Activated naive CD4-positive, alpha-beta T cell treated with anti-CD3 and anti-CD28 coated beads, Interleukin-2, amount 10 ng/mL, durations not matched to agents 7 days and 5 days (primary cell): ENCODE measurements around the gene ANKRD17.

Experiments
- CTCF ChIA-PET: fragments of 350-600 bp; sonication (Branson Sonifier 250); formaldehyde crosslinking; loops from one replicate; lab custom pipeline; 2021; ENCODE audit warnings: antibody characterized with exemption; lab: Charles Lee
- DNase-seq: peaks from one replicate; pipeline ENCODE4 v3.0.0-alpha.2; 2020
- H3K27ac Mint-ChIP-seq: one replicate; pipeline ENCODE4 v1.8.0; 2021; ENCODE audit warnings: mild to moderate bottlenecking, moderate library complexity, mixed read lengths
- H3K27me3 Mint-ChIP-seq: one replicate; pipeline ENCODE4 v1.8.0; 2021; ENCODE audit warnings: mild to moderate bottlenecking, mixed read lengths
- H3K36me3 Mint-ChIP-seq: one replicate; pipeline ENCODE4 v1.8.0; 2021; ENCODE audit warnings: mixed read lengths
- H3K4me1 Mint-ChIP-seq: one replicate; pipeline ENCODE4 v1.8.0; 2021; ENCODE audit warnings: mixed read lengths
- H3K4me3 Mint-ChIP-seq: one replicate; pipeline ENCODE4 v1.8.0; 2021; ENCODE audit warnings: mild to moderate bottlenecking, moderate library complexity, mixed read lengths
- H3K9me3 Mint-ChIP-seq: one replicate; pipeline ENCODE4 v1.8.0; 2021; ENCODE audit warnings: mixed read lengths

ANKRD17 gene

DNA sequence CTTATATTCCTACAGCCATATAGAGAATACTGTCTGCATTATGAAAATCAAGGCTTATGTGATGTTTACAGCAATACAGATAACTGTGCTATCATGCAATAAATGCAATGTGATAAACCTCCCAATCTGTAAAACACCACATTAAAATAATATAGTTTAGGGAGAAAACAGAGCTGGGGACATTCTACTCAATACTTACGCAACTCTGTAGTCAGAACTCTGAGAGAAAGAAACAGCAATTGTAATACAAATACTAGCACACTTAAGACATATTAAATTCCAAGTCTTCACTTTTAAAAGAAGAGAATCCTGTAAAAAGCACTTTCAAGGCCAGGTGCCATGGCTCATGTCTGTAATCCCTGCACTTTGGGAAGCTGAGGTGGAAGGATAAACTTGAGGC, 61.4 kb downstream of the ANKRD17 start:
- no peaks in the 10 kb centered on the region for H3K27me3 Mint-ChIP-seq
- CTCF ChIA-PET: interaction anchor here (1.6 kb wide), 1 partner anchor 35 kb away, joined by 6 read pairs; no protein-coding TSS in a partner anchor
- DNase-seq: no peak
- H3K4me1 Mint-ChIP-seq: peaks cover 2% of the 10 kb centered on the region
- H3K36me3 Mint-ChIP-seq: peaks cover 4% of the 10 kb centered on the region
- H3K27ac Mint-ChIP-seq: no peak overlapping the region
- no peak overlapping the region for H3K4me3 Mint-ChIP-seq
- H3K9me3 Mint-ChIP-seq: no peaks in the 10 kb centered on the region

DNA sequence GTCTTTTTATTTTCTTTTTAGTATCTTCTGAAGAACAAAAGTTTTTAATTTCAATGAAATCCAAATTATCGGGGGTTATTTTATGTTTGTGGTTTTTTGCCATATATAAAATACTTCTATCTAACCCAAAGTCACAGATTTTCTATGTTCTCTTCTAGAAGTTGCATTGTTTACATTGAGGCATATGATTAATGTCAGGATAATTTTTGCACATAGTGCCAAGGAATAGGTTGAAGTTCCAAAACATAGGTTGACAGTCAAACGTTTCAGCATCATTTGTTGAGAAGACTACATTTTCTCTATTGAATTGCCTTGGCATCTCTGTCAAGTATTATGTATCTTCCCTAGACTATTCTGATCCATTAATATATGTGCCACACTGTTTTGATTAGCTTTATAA, 64.5 kb downstream of the ANKRD17 start:
- DNase-seq: no peak

DNA sequence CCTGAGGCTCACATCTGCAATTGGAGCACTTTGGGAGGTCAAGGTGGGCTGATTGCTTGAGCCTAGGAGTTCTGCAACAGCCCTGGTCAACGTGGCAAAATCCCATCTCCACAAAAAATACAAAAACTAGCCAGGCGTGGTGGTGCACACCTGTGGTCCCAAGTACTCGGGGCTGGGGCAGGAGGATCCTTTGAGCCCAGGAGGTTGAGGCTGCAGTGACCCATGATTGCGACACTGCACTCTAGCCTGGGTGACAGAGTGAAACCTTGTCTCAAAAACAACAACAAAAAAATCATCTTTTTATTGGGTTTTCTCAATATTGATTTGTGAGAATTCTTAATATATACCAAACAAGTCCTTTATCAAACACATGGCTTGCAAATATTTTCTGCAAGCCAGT, 64.9 kb downstream of the ANKRD17 start:
- DNase-seq: no peak
- Mint-ChIP-seq H3K4me1 (peaks cover 7% of the 10 kb centered on the region), H3K4me3 (no peak overlapping the region), H3K27ac (no peak overlapping the region), H3K27me3 (no peaks in the 10 kb centered on the region), H3K36me3 (peaks cover 12% of the 10 kb centered on the region), H3K9me3 (no peaks in the 10 kb centered on the region)
- CTCF ChIA-PET: no interaction called here

More for the DNA sequence above, 64.5 kb downstream of the ANKRD17 start:
- Mint-ChIP-seq H3K27me3 (no peaks in the 10 kb centered on the region), H3K4me3 (no peak overlapping the region), H3K4me1 (peaks cover 7% of the 10 kb centered on the region), H3K9me3 (no peaks in the 10 kb centered on the region), H3K27ac (no peak overlapping the region), H3K36me3 (peaks cover 9% of the 10 kb centered on the region)
- CTCF ChIA-PET: no interaction called here

DNA sequence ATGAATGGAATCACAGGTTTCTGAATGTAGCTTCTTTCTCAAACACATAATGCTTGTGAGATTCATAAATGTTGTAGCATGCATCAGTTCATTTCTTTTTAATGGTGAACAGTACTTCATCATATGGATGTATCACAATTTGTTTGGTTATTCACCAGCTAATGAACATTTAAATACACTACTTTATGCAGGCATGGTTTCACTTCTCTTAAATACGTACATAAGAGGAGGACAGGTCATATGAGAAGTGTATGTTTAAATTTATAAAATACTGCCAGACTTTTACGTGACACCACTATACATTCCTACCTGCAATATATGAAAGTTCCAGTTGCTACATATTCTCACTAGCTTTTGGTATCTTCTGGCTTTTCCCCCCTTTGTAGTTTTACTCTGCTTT, 65.4 kb downstream of the ANKRD17 start:
- Mint-ChIP-seq H3K27ac (no peak overlapping the region), H3K27me3 (no peaks in the 10 kb centered on the region), H3K4me3 (no peak overlapping the region), H3K36me3 (peaks cover 13% of the 10 kb centered on the region), H3K9me3 (no peaks in the 10 kb centered on the region), H3K4me1 (peaks cover 7% of the 10 kb centered on the region)
- CTCF ChIA-PET: no interaction called here
- no peak for DNase-seq

DNA sequence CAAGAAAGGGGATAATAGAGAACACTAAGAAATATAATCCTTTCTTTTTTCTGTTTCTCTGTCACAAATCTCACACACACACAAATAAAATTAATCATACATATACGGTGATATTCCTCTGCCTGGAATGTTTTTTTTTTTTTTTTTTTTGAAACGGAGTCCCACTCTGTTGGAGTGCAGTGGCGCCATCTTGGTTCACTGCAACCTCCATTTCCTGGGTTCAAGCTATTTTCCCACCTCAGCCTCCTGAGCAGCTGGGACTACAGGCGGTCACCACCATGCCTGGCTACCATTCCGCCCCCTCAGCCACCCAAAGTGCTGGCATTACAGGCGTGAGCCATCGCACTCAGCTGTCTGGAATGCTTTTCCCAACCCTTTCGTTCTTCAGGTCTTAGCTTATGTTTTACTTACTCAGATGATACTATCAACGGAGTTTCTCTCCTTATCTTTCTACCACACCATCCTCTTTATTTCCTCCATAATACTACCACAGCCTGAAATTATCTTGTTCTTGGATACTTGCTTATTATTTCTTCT, 69.3 kb downstream of the ANKRD17 start:
- H3K27ac Mint-ChIP-seq: no peak overlapping the region
- no peak for DNase-seq
- H3K4me1 Mint-ChIP-seq: peaks cover 7% of the 10 kb centered on the region
- peaks cover 13% of the 10 kb centered on the region for H3K36me3 Mint-ChIP-seq
- no peak overlapping the region for H3K4me3 Mint-ChIP-seq
- CTCF ChIA-PET: no interaction called here
- H3K9me3 Mint-ChIP-seq: no peaks in the 10 kb centered on the region
- H3K27me3 Mint-ChIP-seq: no peaks in the 10 kb centered on the region

DNA sequence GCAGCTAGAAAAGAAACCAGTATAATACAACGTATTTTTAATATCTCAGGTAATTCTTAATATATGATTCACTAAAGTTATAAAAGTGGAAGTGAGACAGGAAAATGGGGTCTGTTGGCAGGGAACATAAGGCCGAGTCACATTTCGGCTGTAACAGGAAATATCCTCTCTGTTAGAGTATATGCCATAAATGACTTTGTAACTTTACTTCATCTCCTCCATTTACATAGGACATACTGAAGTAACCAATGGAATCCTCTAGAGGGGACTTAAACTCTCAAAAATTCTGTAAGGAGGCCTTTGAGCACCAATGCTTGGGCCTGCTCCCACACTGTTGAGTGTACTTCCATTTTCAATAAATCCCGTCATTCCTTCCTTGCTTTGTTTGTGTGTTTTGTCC, 71.3 kb downstream of the ANKRD17 start:
- Mint-ChIP-seq H3K27ac (no peak overlapping the region), H3K4me3 (no peak overlapping the region), H3K36me3 (peaks cover 19% of the 10 kb centered on the region), H3K4me1 (peaks cover 5% of the 10 kb centered on the region), H3K9me3 (no peaks in the 10 kb centered on the region), H3K27me3 (no peaks in the 10 kb centered on the region)
- no peak for DNase-seq
- CTCF ChIA-PET: no interaction called here

DNA sequence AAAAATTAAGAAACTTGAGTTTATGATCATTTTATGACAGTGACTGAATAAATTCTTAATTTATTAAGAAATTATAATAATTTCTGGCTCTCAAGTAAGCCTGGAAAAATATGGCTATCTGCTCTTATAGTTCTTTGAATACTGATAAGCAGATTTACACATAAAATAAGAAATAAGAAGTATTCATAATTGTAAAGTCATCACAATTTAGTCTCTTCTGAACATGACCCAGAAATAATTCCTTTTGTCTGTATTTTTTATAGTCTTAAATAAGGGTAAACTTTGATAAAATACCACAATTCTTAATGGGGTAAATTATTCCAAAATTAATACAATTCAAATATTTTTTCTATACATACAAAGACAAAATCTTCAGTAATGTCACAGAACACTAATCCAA, 72.7 kb downstream of the ANKRD17 start:
- no peaks in the 10 kb centered on the region for H3K27me3 Mint-ChIP-seq
- peaks cover 5% of the 10 kb centered on the region for H3K4me1 Mint-ChIP-seq
- peaks cover 16% of the 10 kb centered on the region for H3K36me3 Mint-ChIP-seq
- CTCF ChIA-PET: no interaction called here
- no peak overlapping the region for H3K4me3 Mint-ChIP-seq
- no peak overlapping the region for H3K27ac Mint-ChIP-seq
- no peaks in the 10 kb centered on the region for H3K9me3 Mint-ChIP-seq
- no peak for DNase-seq

DNA sequence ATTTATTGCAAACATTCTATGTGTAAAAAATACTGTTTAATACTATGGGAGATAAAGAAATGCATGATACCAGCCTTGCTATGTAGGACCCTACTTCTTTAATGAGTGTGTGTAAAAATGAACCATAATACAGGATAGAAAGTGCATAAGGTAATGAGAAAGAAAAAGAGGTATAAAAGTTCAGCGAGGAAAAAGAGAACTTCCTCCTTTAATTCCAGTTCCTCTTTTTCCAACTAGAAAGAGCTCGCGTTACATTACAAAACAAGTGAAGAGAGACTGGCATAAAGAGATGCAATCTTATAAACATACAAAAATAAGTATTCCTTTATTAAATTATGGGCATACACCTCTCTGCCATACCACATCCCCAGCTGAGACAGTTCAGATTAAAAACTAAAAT, 77.4 kb downstream of the ANKRD17 start:
- Mint-ChIP-seq H3K4me1 (no peaks in the 10 kb centered on the region), H3K4me3 (no peak overlapping the region), H3K36me3 (peaks cover 15% of the 10 kb centered on the region), H3K27me3 (no peaks in the 10 kb centered on the region), H3K27ac (no peak overlapping the region), H3K9me3 (no peaks in the 10 kb centered on the region)
- CTCF ChIA-PET: interaction anchor here (0.9 kb wide), 1 partner anchor 8 kb away, joined by 3 read pairs; no protein-coding TSS in a partner anchor
- no peak for DNase-seq

DNA sequence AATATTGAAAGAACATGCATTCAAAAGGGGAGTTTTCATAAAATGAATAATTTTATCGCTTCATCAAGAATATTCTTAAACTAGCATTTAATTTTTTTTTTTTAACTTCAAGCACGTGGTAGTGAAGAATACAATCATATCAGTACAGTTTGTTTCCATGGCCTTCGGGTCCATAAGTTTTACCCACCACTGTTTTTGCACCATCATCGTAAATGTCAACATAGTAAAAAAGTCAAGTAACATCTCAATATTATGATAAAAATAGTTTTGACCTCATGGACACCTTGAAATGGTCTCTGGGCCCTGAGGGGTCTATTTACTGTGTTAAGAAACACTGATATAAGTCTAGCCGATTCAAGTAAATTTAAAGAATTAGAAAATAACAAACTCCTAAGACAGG, 80.2 kb downstream of the ANKRD17 start:
- CTCF ChIA-PET: no interaction called here
- peaks cover 43% of the 10 kb centered on the region for H3K36me3 Mint-ChIP-seq
- H3K9me3 Mint-ChIP-seq: peaks cover 7% of the 10 kb centered on the region
- DNase-seq: no peak
- H3K27ac Mint-ChIP-seq: no peak overlapping the region
- H3K4me3 Mint-ChIP-seq: no peak overlapping the region
- H3K27me3 Mint-ChIP-seq: no peaks in the 10 kb centered on the region
- H3K4me1 Mint-ChIP-seq: no peaks in the 10 kb centered on the region

DNA sequence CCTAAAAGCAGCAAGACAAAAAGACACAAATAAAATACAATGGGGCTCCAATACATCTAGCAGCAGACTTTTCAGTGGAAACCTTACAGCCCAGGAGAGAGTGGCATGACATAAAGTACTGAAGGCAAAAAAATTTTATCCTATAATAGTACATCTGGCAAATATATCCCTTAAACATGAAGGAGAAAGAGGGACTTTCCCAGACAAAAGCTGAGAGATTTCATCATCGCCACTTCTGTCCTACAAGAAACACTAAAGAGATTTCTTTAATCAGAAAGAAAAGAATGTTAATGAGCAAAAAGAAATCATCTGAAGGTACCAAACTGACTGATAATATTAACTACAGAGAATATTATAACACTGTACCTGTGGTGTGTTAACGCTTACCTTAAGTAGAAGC, 86.4 kb downstream of the ANKRD17 start:
- CTCF ChIA-PET: no interaction called here
- H3K27me3 Mint-ChIP-seq: no peaks in the 10 kb centered on the region
- H3K9me3 Mint-ChIP-seq: peaks cover 11% of the 10 kb centered on the region
- no peaks in the 10 kb centered on the region for H3K4me1 Mint-ChIP-seq
- no peak overlapping the region for H3K4me3 Mint-ChIP-seq
- H3K36me3 Mint-ChIP-seq: peaks cover 88% of the 10 kb centered on the region
- no peak for DNase-seq
- H3K27ac Mint-ChIP-seq: no peak overlapping the region

DNA sequence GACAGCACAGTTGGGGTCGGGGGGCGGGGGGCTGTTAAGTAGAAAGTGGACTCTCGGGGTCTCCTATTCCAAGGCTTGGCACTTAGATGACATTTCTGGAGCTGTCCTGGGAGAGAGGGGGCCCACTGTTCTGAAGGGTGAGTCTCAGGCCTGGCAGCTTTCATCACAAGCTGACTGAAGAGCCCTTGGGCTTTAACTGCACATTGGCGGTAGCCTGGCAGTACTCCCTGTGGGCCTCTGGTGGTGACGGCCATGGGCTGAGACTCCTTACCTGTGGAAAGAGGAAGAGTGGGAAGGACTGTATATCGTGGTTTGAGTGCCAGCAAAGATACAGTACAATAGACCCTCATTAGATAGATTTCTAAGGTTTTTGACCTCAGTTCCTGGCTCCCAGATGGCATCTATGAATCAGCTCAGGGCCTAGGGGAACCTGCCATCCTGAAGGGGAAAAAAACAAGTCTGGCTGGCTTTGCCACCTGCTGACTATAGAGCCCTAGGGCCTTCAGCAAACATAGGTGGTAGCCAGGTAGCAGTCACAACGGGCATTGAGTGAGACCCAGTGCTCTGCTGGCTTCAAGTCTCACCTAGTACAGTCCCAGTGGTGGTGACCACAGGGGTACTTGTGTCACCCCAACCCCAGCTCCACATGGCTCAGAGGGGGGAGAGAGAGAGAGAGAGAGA, 87.9 kb downstream of the ANKRD17 start:
- peaks cover 87% of the 10 kb centered on the region for H3K36me3 Mint-ChIP-seq
- CTCF ChIA-PET: no interaction called here

DNA sequence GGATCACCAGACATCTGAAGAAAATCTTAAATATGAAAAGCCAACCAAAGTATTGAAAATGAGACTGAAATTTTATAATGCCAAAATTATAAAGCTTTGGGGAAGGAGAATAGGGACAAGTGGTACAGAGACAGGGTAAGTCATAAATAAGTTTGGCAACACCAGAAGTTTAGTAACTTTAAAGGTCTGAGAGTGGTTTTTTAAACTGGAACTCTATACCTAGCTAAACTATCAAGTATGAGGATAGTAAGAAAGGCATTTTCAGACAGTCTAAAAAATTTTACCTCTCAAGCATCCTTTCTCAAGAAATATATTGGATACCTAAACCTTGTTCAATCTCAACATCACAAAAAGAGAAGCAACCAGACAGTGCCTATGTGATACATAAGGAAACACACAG, 92.4 kb downstream of the ANKRD17 start:
- H3K27me3 Mint-ChIP-seq: no peaks in the 10 kb centered on the region
- no peak overlapping the region for H3K27ac Mint-ChIP-seq
- CTCF ChIA-PET: no interaction called here
- peaks cover 75% of the 10 kb centered on the region for H3K36me3 Mint-ChIP-seq
- no peak overlapping the region for H3K4me3 Mint-ChIP-seq
- DNase-seq: no peak
- H3K9me3 Mint-ChIP-seq: peaks cover 12% of the 10 kb centered on the region
- no peaks in the 10 kb centered on the region for H3K4me1 Mint-ChIP-seq

More for the DNA sequence above, 87.9 kb downstream of the ANKRD17 start:
- Mint-ChIP-seq H3K9me3 (peaks cover 22% of the 10 kb centered on the region), H3K27ac (no peak overlapping the region), H3K4me3 (no peak overlapping the region), H3K27me3 (no peaks in the 10 kb centered on the region), H3K4me1 (no peaks in the 10 kb centered on the region)
- DNase-seq: no peak

DNA sequence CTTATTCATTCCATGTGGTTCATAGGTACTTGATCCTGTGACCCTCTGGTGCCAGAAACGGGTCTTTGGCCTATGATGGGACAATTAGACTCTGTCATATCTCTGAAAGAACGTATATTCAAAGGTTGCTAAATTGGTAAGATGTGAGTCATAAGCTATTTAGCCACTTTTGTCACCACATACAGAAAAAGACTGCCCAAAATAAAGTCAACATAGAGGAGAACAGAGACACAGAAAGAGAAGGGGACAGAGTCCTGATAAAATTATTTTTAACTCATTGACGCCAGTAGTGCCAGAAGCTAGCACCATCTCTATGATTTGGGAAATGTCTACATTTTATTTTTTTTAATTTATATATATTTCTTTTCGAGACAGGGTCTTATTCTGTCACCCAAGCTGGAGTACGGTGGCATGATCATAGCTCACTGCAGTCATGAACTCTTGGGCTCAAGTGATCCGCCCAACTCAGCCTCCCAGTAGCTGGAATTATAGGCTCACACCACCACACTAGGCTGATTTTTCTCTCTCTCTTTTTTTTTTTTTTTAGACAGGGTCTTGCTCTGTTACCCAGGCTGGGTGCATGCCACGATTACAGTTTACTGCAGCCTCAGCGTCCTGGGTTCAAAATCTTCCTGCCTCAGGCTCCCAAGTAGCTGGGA, 96.9 kb downstream of the ANKRD17 start:
- H3K9me3 Mint-ChIP-seq: peaks cover 10% of the 10 kb centered on the region
- no peaks in the 10 kb centered on the region for H3K27me3 Mint-ChIP-seq
- H3K36me3 Mint-ChIP-seq: peaks cover 61% of the 10 kb centered on the region
- H3K4me3 Mint-ChIP-seq: no peak overlapping the region
- DNase-seq: no peak
- no peak overlapping the region for H3K27ac Mint-ChIP-seq
- no peaks in the 10 kb centered on the region for H3K4me1 Mint-ChIP-seq
- CTCF ChIA-PET: interaction anchor here (2.0 kb wide), 1 partner anchor 36 kb away, joined by 6 read pairs; no protein-coding TSS in a partner anchor

DNA sequence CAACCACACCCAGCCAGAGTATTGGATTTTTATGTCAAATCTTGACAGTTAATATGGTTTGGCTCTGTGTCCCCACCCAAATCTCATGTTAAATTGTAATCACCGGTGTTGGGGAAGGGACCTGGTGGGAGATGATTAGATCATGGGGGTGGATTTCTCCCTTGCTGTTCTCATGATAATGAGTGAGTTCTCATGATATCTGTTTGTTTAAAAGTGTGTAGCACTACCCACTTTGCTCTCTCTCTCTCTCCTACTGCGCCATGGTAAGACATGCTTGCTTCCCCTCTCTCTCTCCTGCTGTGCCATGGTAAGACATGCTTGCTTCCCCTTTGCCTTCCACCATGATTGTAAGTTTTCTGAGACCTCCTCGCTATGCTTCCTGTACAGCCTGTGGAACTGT, 102.2 kb downstream of the ANKRD17 start:
- Mint-ChIP-seq H3K27me3 (no peaks in the 10 kb centered on the region), H3K27ac (no peak overlapping the region), H3K9me3 (no peaks in the 10 kb centered on the region), H3K4me3 (no peak overlapping the region), H3K36me3 (peaks cover 42% of the 10 kb centered on the region), H3K4me1 (no peaks in the 10 kb centered on the region)
- no peak for DNase-seq
- CTCF ChIA-PET: no interaction called here

DNA sequence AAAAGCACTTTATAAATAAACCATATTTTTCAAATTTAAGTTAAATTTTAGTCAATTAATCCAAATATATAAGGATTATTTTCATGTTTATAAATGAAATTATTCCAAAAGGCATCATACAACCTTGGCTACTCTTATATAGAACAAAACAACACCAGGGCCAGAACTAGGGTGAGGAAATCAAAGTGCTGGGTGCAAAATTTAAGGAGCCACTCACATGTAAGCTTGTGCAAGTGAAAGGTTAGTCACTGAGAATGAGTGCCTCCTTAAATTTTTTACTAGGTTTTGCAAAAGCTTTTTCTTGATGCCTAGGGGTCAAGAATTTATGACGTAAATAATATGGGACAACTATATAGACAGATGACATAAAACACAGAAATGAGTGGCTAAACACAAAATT, 105.7 kb downstream of the ANKRD17 start:
- CTCF ChIA-PET: interaction anchor here (1.1 kb wide), 1 partner anchor 104 kb away, joined by 3 read pairs; no protein-coding TSS in a partner anchor
- Mint-ChIP-seq H3K27ac (no peak overlapping the region), H3K36me3 (peaks cover 40% of the 10 kb centered on the region), H3K27me3 (no peaks in the 10 kb centered on the region), H3K4me3 (no peak overlapping the region), H3K4me1 (no peaks in the 10 kb centered on the region), H3K9me3 (no peaks in the 10 kb centered on the region)
- DNase-seq: no peak
